CD4-positive, alpha-beta memory T cell (primary cell): Measurements from ENCODE around the gene GRIN3B. TPM values are rescaled to one million over a fixed set of nuclear protein-coding genes. Genes with fewer than 3 reads are reported as not detected.
A peak's percentile ranks its signal among the peaks of the same experiment; 100 is the strongest.

Experiments
- CTCF ChIA-PET: fragments of 350-600 bp; sonication (Branson Sonifier 250); formaldehyde crosslinking; loops from one replicate; lab custom pipeline; 2021; ENCODE audit warnings: inconsistent platforms; ENCODE audit not compliant: partially characterized antibody; lab: Charles Lee
- POLR2A ChIA-PET: fragments of 350-600 bp; sonication (Branson Sonifier 250); formaldehyde crosslinking; loops from one replicate; lab custom pipeline; 2021; ENCODE audit not compliant: partially characterized antibody; lab: Charles Lee
- DNase-seq, 5 donors: peaks; one replicate each; pipeline versions ENCODE4 v3.0.0 to v3.0.0-alpha.2; 2020 to 2022; ENCODE audit warnings: mixed read lengths in 1 of 5
- H3K27ac ChIP-seq: one replicate; pipeline ENCODE4 v1.7.0; 2013; ENCODE audit warnings: low read depth, low read length
- H3K27me3 ChIP-seq: 2 replicates; pipeline ENCODE4 v1.7.0; 2013; ENCODE audit warnings: mild to moderate bottlenecking, low read length, moderate library complexity; ENCODE audit not compliant: insufficient read depth
- H3K36me3 ChIP-seq: 2 replicates; pipeline ENCODE4 v1.7.0; 2013; ENCODE audit warnings: mild to moderate bottlenecking, low read length, moderate library complexity; ENCODE audit not compliant: insufficient read depth
- H3K4me1 ChIP-seq: 2 replicates; pipeline ENCODE4 v1.7.0; 2013; ENCODE audit warnings: mild to moderate bottlenecking, low read length, moderate library complexity; ENCODE audit not compliant: insufficient read depth
- H3K4me3 ChIP-seq, 2 donors: one replicate each; pipeline ENCODE4 v1.7.0; 2013; ENCODE audit warnings: low read length in 2 of 2, mild to moderate bottlenecking in 1 of 2
- H3K9me3 ChIP-seq, 2 donors: one replicate each; pipeline ENCODE4 v1.7.0; 2013; ENCODE audit warnings: low read length in 2 of 2, control low read depth in 1 of 2; ENCODE audit not compliant: control insufficient read depth in 1 of 2
- H3K27ac Mint-ChIP-seq, 7 donors: one replicate each; pipeline ENCODE4 v1.8.0; 2020 to 2021; ENCODE audit warnings: mixed read lengths in 7 of 7, mild to moderate bottlenecking in 6 of 7, inconsistent platforms in 3 of 7, moderate library complexity in 3 of 7
- H3K27me3 Mint-ChIP-seq, 2 donors: one replicate each; pipeline ENCODE4 v1.8.0; 2020 to 2021; ENCODE audit warnings: mixed read lengths in 2 of 2
- H3K36me3 Mint-ChIP-seq, 2 donors: one replicate each; pipeline ENCODE4 v1.8.0; 2020 to 2021; ENCODE audit warnings: mixed read lengths in 2 of 2, inconsistent platforms in 1 of 2, mild to moderate bottlenecking in 1 of 2
- H3K4me1 Mint-ChIP-seq, 4 donors: one replicate each; pipeline ENCODE4 v1.8.0; 2020 to 2021; ENCODE audit warnings: mixed read lengths in 4 of 4, mild to moderate bottlenecking in 1 of 4
- H3K4me3 Mint-ChIP-seq, 8 donors: one replicate each; pipeline ENCODE4 v1.8.0; 2020 to 2021; ENCODE audit warnings: mixed read lengths in 8 of 8, mild to moderate bottlenecking in 7 of 8, moderate library complexity in 6 of 8, inconsistent platforms in 3 of 8
- H3K9me3 Mint-ChIP-seq, 8 donors: one replicate each; pipeline ENCODE4 v1.8.0; 2020 to 2021; ENCODE audit warnings: mixed read lengths in 8 of 8, mild to moderate bottlenecking in 5 of 8, inconsistent platforms in 3 of 8, moderate library complexity in 1 of 8
- intact Hi-C: fragments of 100-400 bp; cut with micrococcal nuclease; formaldehyde crosslinking; loops from one replicate; pipeline ENCODE4 v1.15.1; 2023
- polyA plus RNA-seq, 2 donors: library from polyadenylated mRNA; unstranded; fragments of 300-500 nt; fragmentation: Illumina TruSeq; gene quantifications; one replicate each; pipeline ENCODE4 v1.2.3, GENCODE V29; 2021
- total RNA-seq, 2 experiments: library from RNA; stranded (reverse); gene quantifications; one replicate each; pipeline ENCODE4 v1.2.3, GENCODE V29; 2021

The GRIN3B gene
- total and polyA plus RNA-seq, 4 experiments from 2014 or later = not detected

DNA sequence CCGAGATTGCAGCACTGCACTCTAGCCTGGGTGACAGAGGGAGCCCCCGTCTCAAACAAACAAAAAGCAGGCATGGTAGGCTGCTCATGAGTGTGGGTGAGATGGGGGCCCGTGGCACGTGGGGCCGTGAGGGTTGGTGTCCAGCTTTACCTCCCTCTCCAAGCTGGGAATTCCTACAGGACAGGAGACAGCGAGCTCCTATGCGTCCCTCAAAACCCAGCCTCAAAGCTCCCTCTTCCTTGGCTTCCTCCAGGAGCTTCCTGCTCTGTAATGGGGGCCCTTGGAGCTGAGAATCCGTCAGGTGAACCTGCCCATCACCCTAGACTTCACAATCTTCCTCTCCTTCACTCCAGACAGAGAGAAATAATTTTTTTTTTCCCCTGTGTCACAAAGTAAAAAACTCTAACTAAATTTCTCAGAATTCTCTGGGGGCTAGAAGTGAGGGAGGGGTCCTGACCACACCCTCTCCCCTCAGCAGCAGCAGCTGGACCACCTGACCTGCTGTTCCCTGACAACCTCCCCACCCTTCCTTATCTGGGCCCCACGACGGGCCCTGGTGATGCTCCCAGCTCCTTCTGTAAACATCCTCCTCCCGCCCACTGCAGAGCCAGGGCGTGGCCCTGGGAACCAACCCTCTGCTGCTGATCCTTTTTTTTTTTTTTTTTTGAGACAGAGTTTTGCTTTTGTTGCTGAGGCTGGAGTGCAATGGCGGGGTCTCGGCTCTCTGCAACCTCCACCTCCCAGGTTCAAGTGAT is 38.2 kb upstream of the GRIN3B start:
- CTCF ChIA-PET = no interaction called here
- intact Hi-C loops = no loop called here
- no peak overlapping the region for H3K27ac ChIP-seq

DNA sequence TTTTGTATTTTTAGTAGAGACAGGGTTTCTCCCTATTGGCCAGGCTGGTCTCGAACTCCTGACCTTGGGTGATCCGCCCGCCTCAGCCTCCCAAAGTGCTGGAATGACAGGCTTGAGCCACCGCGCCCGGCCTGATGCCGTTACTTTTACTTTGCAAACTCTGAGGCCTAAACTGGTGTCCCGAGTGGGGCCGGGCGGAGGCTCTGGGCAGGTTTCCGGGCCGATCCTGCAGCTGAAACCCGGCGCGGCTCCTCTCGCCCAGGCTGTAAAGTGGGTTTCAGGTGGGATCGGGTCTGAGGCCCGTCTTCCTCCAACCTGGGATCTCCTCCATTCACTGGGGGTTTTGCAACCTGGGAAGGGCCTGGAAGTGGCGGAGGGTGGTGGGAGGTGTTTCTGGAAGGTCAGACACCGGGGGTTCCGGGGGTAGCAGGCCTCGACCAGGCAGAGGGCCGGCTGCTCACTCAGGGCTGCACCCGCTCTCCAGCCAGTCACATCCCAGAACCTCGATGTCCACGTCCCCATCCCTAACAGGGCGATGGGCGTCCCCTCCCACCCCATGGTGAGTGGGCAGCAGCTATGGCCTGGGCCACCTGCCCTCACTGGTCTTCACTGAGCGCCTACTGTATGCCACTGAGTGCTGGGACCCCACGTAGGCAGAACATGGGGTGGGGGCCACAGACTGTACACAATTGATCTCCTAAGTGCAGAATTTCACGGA is 37.4 kb upstream of the GRIN3B start:
- peak in 1 of 5 donors; percentile 26 for DNase-seq
- H3K27ac Mint-ChIP-seq = peak overlapping the region in 1 of 7 donors; percentile 47
- Histone ChIP-seq H3K27me3 (no peaks in the 10 kb centered on the region), H3K4me1 (no peaks in the 10 kb centered on the region), H3K4me3 (no peak overlapping the region), H3K27ac (no peak overlapping the region), H3K9me3 (no peaks in the 10 kb centered on the region), H3K36me3 (no peaks in the 10 kb centered on the region)
- intact Hi-C loops = no loop called here
- ChIA-PET CTCF (no interaction called here), POLR2A (no interaction called here)
- H3K27me3 Mint-ChIP-seq = no peaks in the 10 kb centered on the region
- H3K4me3 Mint-ChIP-seq = no peak overlapping the region
- peaks cover 0 to 2% (median 0%) of the 10 kb centered on the region in 8 donors for H3K9me3 Mint-ChIP-seq
- peaks cover 9% of the 10 kb centered on the region in 2 donors for H3K36me3 Mint-ChIP-seq
- H3K4me1 Mint-ChIP-seq = peaks cover 0 to 5% (median 2%) of the 10 kb centered on the region in 4 donors

More for the DNA sequence above, 38.2 kb upstream of the GRIN3B start:
- POLR2A ChIA-PET = interaction anchor here (0.6 kb wide), 1 partner anchor 222 kb away, joined by 3 read pairs; no protein-coding TSS in a partner anchor
- no peaks in the 10 kb centered on the region for H3K27me3 ChIP-seq
- H3K4me1 ChIP-seq = no peaks in the 10 kb centered on the region
- H3K9me3 Mint-ChIP-seq = peaks cover 0 to 2% (median 0%) of the 10 kb centered on the region in 8 donors
- peak in 1 of 5 donors; percentile 13 for DNase-seq
- H3K36me3 ChIP-seq = no peaks in the 10 kb centered on the region
- H3K4me3 ChIP-seq = no peak overlapping the region
- H3K27ac Mint-ChIP-seq = peak overlapping the region in 3 of 7 donors; percentile 47 to 79 (median 53)
- H3K36me3 Mint-ChIP-seq = peaks cover 5% of the 10 kb centered on the region in 2 donors
- no peaks in the 10 kb centered on the region for H3K9me3 ChIP-seq
- H3K4me3 Mint-ChIP-seq = no peak overlapping the region
- no peaks in the 10 kb centered on the region for H3K27me3 Mint-ChIP-seq
- H3K4me1 Mint-ChIP-seq = peaks cover 0 to 5% (median 2%) of the 10 kb centered on the region in 4 donors

DNA sequence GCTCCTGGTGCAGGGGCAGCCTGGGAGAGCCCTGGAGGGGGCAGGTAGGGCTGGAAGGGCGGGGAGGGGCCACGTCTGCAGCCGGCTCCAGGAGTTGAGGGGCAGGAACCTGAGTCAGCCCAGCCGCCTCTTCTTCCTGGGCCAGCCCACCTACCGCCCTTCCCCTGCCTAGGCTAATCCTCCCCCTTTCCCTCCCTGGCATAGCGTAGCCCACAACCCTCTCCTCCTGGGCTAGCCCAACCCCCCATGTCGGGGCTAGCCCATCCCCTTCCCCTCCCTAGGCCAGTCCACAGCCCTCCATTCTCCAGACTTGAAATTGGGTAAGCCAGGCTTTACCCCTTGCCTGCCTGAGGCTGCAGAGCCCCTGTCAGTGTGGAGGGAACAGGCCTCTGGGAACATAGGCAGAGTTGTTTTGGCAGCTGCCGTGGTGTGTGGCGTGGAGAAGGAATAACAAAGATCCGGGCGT is 36.7 kb upstream of the GRIN3B start:
- ChIA-PET CTCF (no interaction called here), POLR2A (no interaction called here)
- peaks cover 0 to 5% (median 2%) of the 10 kb centered on the region in 4 donors for H3K4me1 Mint-ChIP-seq
- Histone ChIP-seq H3K27me3 (no peaks in the 10 kb centered on the region), H3K4me1 (no peaks in the 10 kb centered on the region), H3K27ac (no peak overlapping the region), H3K36me3 (peaks cover 3% of the 10 kb centered on the region), H3K9me3 (no peaks in the 10 kb centered on the region), H3K4me3 (no peak overlapping the region)
- intact Hi-C loops = no loop called here
- peak in 1 of 5 donors; percentile 5 for DNase-seq
- H3K27ac Mint-ChIP-seq = no peak overlapping the region
- peaks cover 0 to 2% (median 0%) of the 10 kb centered on the region in 8 donors for H3K9me3 Mint-ChIP-seq
- no peaks in the 10 kb centered on the region for H3K27me3 Mint-ChIP-seq
- no peak overlapping the region for H3K4me3 Mint-ChIP-seq
- H3K36me3 Mint-ChIP-seq = peaks cover 14% of the 10 kb centered on the region in 2 donors

DNA sequence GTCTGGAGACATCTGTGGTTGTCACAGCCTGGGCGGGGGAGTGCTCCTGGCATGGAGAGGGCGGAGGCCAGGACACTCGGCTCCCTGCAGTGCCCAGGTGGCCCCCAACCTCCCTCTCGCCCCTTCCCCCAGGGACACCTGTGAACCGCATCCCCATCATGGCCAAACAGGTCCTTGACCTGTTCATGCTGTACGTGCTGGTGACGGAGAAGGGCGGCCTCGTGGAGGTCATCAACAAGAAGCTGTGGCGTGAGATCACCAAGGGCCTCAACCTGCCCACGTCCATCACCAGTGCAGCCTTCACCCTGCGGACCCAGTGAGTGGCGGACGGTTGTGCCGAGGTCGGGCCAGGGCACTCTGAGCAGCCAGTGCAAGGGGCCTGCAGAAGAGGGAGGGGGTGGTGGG is 36.1 kb upstream of the GRIN3B start:
- Histone ChIP-seq H3K9me3 (no peaks in the 10 kb centered on the region), H3K4me1 (no peaks in the 10 kb centered on the region), H3K27ac (no peak overlapping the region), H3K4me3 (no peak overlapping the region), H3K27me3 (no peaks in the 10 kb centered on the region), H3K36me3 (peaks cover 4% of the 10 kb centered on the region)
- peaks cover 0 to 2% (median 0%) of the 10 kb centered on the region in 8 donors for H3K9me3 Mint-ChIP-seq
- no peak overlapping the region for H3K27ac Mint-ChIP-seq
- no peak for DNase-seq
- CTCF ChIA-PET = no interaction called here
- H3K36me3 Mint-ChIP-seq = peaks cover 15 to 16% of the 10 kb centered on the region in 2 donors
- H3K4me1 Mint-ChIP-seq = peaks cover 0 to 5% (median 2%) of the 10 kb centered on the region in 4 donors
- H3K4me3 Mint-ChIP-seq = no peak overlapping the region
- POLR2A ChIA-PET = no interaction called here
- intact Hi-C loops = no loop called here
- H3K27me3 Mint-ChIP-seq = no peaks in the 10 kb centered on the region

DNA sequence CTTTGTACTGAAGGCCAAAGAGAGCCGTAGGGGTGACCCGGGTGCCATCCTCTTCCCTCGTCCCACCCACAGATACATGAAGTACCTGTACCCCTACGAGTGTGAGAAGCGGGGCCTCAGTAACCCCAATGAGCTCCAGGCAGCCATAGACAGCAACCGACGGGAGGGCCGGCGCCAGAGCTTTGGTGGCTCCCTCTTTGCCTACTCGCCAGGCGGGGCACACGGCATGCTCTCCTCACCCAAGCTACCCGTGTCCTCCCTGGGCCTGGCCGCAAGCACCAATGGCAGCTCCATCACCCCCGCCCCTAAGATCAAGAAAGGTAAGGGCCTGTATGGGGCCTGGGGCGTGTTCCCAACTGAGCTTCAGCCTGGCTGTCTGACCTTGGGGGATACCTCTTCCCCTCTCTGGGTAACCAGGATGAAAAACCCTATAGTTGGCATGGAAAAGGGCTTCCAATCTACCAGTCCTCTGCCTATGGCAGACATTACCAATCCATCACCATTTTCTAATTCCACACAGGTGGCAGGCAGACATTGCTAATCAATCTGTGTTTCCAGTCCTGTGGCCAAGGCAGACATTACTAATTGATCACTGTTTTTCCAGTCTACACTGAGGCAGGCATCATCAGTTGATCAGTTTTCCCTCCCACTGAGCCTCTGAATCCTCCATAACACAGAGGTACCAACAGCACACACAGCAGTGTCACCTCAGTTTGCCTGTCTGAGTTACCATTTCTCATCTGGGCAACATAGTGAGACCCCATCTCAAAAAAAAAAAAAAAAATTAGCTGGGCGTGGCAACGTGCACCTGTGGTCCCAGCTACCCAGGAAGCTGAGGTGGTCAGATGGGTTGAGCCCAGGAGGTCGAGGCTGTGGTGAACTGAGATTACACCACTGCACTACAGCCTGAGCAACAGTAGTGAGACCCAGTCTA is 35.2 kb upstream of the GRIN3B start:
- POLR2A ChIA-PET = no interaction called here
- peaks cover 15 to 16% of the 10 kb centered on the region in 2 donors for H3K36me3 Mint-ChIP-seq

DNA sequence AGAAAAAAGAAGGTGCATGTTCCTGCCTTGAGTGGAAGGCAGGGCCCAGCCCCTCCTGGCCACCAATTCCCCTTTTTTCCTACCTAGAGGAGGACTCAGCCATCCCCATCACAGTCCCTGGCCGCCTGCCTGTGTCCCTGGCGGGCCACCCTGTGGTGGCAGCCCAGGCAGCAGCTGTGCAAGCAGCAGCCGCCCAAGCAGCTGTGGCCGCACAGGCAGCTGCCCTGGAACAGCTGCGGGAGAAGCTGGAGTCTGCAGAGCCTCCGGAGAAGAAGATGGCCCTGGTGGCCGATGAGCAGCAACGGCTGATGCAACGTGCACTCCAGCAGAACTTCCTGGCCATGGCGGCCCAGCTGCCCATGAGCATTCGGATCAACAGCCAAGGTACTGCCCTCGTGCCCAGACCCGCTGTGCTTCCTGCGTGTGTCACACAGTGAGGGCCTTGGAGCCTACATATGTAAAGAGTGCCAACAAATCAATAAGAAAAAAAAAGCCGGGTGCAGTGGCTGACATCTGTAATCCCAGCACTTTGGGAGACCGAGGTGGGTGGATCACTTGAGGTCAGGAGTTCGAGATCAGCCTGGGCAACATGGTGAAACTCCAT is 33.6 kb upstream of the GRIN3B start:
- DNase-seq = peak in 1 of 5 donors; percentile 19
- Mint-ChIP-seq H3K9me3 (peaks cover 0 to 7% (median 6%) of the 10 kb centered on the region in 8 donors), H3K27ac (no peak overlapping the region), H3K36me3 (peaks cover 20 to 26% of the 10 kb centered on the region in 2 donors), H3K4me1 (peaks cover 0 to 5% (median 2%) of the 10 kb centered on the region in 4 donors), H3K27me3 (no peaks in the 10 kb centered on the region), H3K4me3 (no peak overlapping the region)
- H3K27ac ChIP-seq = no peak overlapping the region
- POLR2A ChIA-PET = interaction anchor here (0.6 kb wide), 1 partner anchor 370 kb away, joined by 3 read pairs; no protein-coding TSS in a partner anchor
- intact Hi-C loops = no loop called here
- CTCF ChIA-PET = no interaction called here
- H3K4me1 ChIP-seq = no peaks in the 10 kb centered on the region
- H3K4me3 ChIP-seq = no peak overlapping the region
- H3K36me3 ChIP-seq = peaks cover 4% of the 10 kb centered on the region
- peaks cover 0 to 7% of the 10 kb centered on the region in 2 donors for H3K9me3 ChIP-seq
- no peaks in the 10 kb centered on the region for H3K27me3 ChIP-seq

More for the DNA sequence above, 35.2 kb upstream of the GRIN3B start:
- Histone ChIP-seq H3K27me3 (no peaks in the 10 kb centered on the region), H3K4me1 (no peaks in the 10 kb centered on the region), H3K4me3 (no peak overlapping the region), H3K36me3 (peaks cover 4% of the 10 kb centered on the region), H3K27ac (no peak overlapping the region), H3K9me3 (no peaks in the 10 kb centered on the region)
- peak in 1 of 5 donors; percentile 29 for DNase-seq
- no peak overlapping the region for H3K4me3 Mint-ChIP-seq
- intact Hi-C loops = no loop called here
- H3K9me3 Mint-ChIP-seq = peaks cover 0 to 2% (median 0%) of the 10 kb centered on the region in 8 donors
- peaks cover 0 to 5% (median 2%) of the 10 kb centered on the region in 4 donors for H3K4me1 Mint-ChIP-seq
- no peaks in the 10 kb centered on the region for H3K27me3 Mint-ChIP-seq
- CTCF ChIA-PET = interaction anchor here (0.5 to 1.0 kb wide), 2 partner anchors 19 to 194 kb away, joined by 3 to 4 read pairs; no protein-coding TSS in a partner anchor
- no peak overlapping the region for H3K27ac Mint-ChIP-seq
